Activated CD4-positive, alpha-beta T cell treated with anti-CD3 and anti-CD28 coated beads for 1 hour (primary cell): ENCODE results near the gene JPT2.
"Not testable (repeated sequence)": the region's sequence is repeated elsewhere in the genome, so short reads cannot be mapped to it uniquely, and the experiment has no call there.

ENCODE experiments used
- DNase-seq: peaks from one replicate; pipeline ENCODE4 v3.0.0-alpha.2; 2020

JPT2 gene

GRCh38 chr16:1677339-1677738, 740 bp upstream of the JPT2 start:
- no peak for DNase-seq

GRCh38 chr16:1678500-1679098, 520 bp downstream of the JPT2 start:
- DNase-seq, result peak; percentile 36

- DNase-seq, result no peak
Measured at GRCh38 chr16:1680361-1680760, 2.3 kb downstream of the JPT2 start.

GRCh38 chr16:1681032-1681431, 3.0 kb downstream of the JPT2 start:
- DNase-seq, result no peak

GRCh38 chr16:1687427-1688316, 9.6 kb downstream of the JPT2 start:
- DNase-seq, result no peak

GRCh38 chr16:1688807-1689560, 10.9 kb downstream of the JPT2 start:
- no peak for DNase-seq

- no peak for DNase-seq
Measured at GRCh38 chr16:1689853-1690252, 11.8 kb downstream of the JPT2 start.

GRCh38 chr16:1690810-1691209, 12.7 kb downstream of the JPT2 start:
- no peak for DNase-seq

- DNase-seq, result no peak
Measured at GRCh38 chr16:1691276-1691675, 13.2 kb downstream of the JPT2 start.

- DNase-seq, result no peak
Measured at GRCh38 chr16:1691956-1692355, 13.9 kb downstream of the JPT2 start.

GRCh38 chr16:1696863-1697262, 18.8 kb downstream of the JPT2 start:
- no peak for DNase-seq

GRCh38 chr16:1698680-1699079, 20.6 kb downstream of the JPT2 start:
- no peak for DNase-seq

- DNase-seq, result no peak
Measured at GRCh38 chr16:1700246-1700645, 22.2 kb downstream of the JPT2 start.

- DNase-seq, result no peak
Measured at GRCh38 chr16:1701216-1701878, 23.3 kb downstream of the JPT2 start.

- DNase-seq, result not testable (repeated sequence)
Measured at GRCh38 chr16:1705324-1705687, 27.2 kb downstream of the JPT2 start.

- DNase-seq, result peak; percentile 94
Measured at GRCh38 chr16:1705688-1706385, 27.8 kb downstream of the JPT2 start, which contains the start of gene MAPK8IP3. Gene MAPK8IP3 (plus strand): TSS chr16:1706195. CDS start chr16:1706340, 145 bp downstream.

- peak; percentile 10 for DNase-seq
Measured at GRCh38 chr16:1706386-1707192, 28.5 kb downstream of the JPT2 start.

GRCh38 chr16:1707193-1707790, 29.2 kb downstream of the JPT2 start:
- no peak for DNase-seq

GRCh38 chr16:1708083-1708767, 30.1 kb downstream of the JPT2 start:
- no peak for DNase-seq

- no peak for DNase-seq
Measured at GRCh38 chr16:1708768-1709180, 30.7 kb downstream of the JPT2 start.
